ENCODE data around the gene HOXB3. TPM values are rescaled to one million over a fixed set of nuclear protein-coding genes. Genes with fewer than 3 reads are reported as not detected.

Gene HOXB3
- polyA plus RNA-seq, 1 donor, result 30.8 TPM

DNA sequence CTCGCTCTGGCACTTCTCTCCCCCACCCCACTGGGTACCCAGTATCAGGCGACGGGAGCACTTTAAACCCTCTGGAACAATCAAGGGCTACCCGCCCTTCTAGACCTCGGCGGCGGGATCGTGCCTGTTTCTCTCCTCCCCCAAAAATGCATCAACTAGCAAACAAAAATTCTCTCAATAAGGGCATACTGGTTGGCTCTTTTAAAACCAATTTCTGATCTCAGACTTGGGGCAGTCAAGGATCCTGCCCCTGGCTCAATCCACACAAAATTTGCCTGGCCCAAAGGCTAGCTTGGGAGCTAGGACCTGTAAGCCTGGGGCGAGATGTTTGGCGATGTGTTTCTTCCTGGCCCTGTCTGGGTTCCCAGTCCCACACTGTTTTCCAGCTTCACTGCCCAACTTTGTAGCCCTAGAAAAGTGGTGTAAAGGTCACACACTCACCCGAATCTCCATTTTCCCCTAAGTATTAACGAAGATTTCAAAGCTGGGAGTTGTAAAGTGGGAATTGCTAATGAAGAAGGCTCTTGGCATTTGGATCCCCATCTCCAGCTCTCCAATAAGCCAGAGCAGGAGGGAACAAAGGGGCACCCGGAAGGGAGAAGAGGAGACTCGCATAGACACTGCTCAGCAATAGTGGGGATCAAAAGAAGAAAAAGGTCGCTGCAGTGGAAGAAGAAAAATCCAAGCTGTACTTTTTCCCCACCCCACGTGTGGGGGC, 30.8 kb downstream of the HOXB3 start:
- H3K36me3 ChIP-seq (ENCODE audit: control insufficient read depth, insufficient read depth, low read length), result peaks cover 7% of the 10 kb centered on the region
- H3K4me1 ChIP-seq (ENCODE audit: control insufficient read depth, insufficient read depth, low read length), result peaks cover 28% of the 10 kb centered on the region
- no peak for DNase-seq
- H3K9me3 ChIP-seq (ENCODE audit: control insufficient read depth, low read depth, low read length), result peaks cover 4% of the 10 kb centered on the region
- peaks cover 74% of the 10 kb centered on the region for H3K27me3 ChIP-seq (ENCODE audit: control insufficient read depth, insufficient read depth, low read length)
- whole genome bisulfite sequencing (ENCODE audit: insufficient coverage, low lambda C conversion rate), result no CpG with 5 or more reads among the region's 16 CpGs
- peak overlapping the region; percentile 65 for H3K27ac ChIP-seq (ENCODE audit: low read length)
- no peak overlapping the region for H3K4me3 ChIP-seq (ENCODE audit: low read length)

DNA sequence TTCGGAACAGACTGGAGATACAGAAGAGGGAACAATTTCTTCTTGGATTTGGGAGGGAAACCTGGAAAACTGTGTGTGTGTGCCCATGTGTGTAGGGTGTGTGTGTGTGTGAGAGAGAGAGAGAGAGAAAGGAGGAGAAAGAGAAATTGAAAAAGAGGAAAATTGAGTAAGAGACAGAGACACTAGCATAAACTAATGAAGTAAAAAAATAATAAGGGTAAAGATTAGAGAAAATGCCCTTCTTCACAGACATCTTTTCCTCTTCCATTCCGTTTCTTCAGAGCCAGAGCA, 31.3 kb downstream of the HOXB3 start:
- Histone ChIP-seq H3K4me1 (ENCODE audit: control insufficient read depth, insufficient read depth, low read length) (peaks cover 26% of the 10 kb centered on the region), H3K36me3 (ENCODE audit: control insufficient read depth, insufficient read depth, low read length) (peaks cover 7% of the 10 kb centered on the region), H3K27ac (ENCODE audit: low read length) (peak overlapping the region; percentile 65), H3K9me3 (ENCODE audit: control insufficient read depth, low read depth, low read length) (peaks cover 4% of the 10 kb centered on the region), H3K27me3 (ENCODE audit: control insufficient read depth, insufficient read depth, low read length) (peaks cover 76% of the 10 kb centered on the region), H3K4me3 (ENCODE audit: low read length) (no peak overlapping the region)
- WGBS (ENCODE audit: insufficient coverage, low lambda C conversion rate), result 100% methylated on average over 1 of the region's 2 CpGs
- DNase-seq, result no peak

GRCh38 chr17:48558057-48558830, 31.8 kb downstream of the HOXB3 start:
- no peak overlapping the region for H3K4me3 ChIP-seq (ENCODE audit: low read length)
- H3K27me3 ChIP-seq (ENCODE audit: control insufficient read depth, insufficient read depth, low read length), result peaks cover 73% of the 10 kb centered on the region
- peaks cover 4% of the 10 kb centered on the region for H3K9me3 ChIP-seq (ENCODE audit: control insufficient read depth, low read depth, low read length)
- H3K4me1 ChIP-seq (ENCODE audit: control insufficient read depth, insufficient read depth, low read length), result peaks cover 20% of the 10 kb centered on the region
- H3K27ac ChIP-seq (ENCODE audit: low read length), result peak overlapping the region; percentile 65
- DNase-seq, result no peak
- WGBS (ENCODE audit: insufficient coverage, low lambda C conversion rate), result no CpG with 5 or more reads among the region's 13 CpGs
- H3K36me3 ChIP-seq (ENCODE audit: control insufficient read depth, insufficient read depth, low read length), result peaks cover 7% of the 10 kb centered on the region

GRCh38 chr17:48556576-48557401, 33.3 kb downstream of the HOXB3 start:
- peak overlapping the region; percentile 65 for H3K27ac ChIP-seq (ENCODE audit: low read length)
- H3K4me3 ChIP-seq (ENCODE audit: low read length), result no peak overlapping the region
- H3K27me3 ChIP-seq (ENCODE audit: control insufficient read depth, insufficient read depth, low read length), result peaks cover 71% of the 10 kb centered on the region
- H3K4me1 ChIP-seq (ENCODE audit: control insufficient read depth, insufficient read depth, low read length), result peaks cover 23% of the 10 kb centered on the region
- H3K9me3 ChIP-seq (ENCODE audit: control insufficient read depth, low read depth, low read length), result peaks cover 4% of the 10 kb centered on the region
- peaks cover 9% of the 10 kb centered on the region for H3K36me3 ChIP-seq (ENCODE audit: control insufficient read depth, insufficient read depth, low read length)
- DNase-seq, result no peak
- 100% methylated on average over 1 of the region's 7 CpGs for WGBS (ENCODE audit: insufficient coverage, low lambda C conversion rate)

DNA sequence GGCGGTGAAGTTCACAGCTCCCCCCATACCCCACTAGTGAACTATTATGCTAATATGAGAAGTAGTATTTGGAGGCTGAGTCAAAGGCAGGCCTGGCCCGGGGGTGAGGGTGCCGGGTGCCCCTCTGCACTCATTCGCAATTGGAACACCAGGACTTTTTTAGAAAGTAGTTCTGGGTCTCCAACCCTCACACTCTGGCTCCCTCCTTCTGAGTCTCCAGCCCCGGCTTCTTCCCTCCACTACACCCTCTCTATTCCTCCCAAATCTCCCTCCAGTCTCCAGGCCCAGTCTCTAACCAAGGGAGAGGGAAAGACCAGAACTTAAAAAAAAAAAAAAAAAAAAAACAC, 33.8 kb downstream of the HOXB3 start:
- WGBS (ENCODE audit: insufficient coverage, low lambda C conversion rate), result no CpG with 5 or more reads among the region's 5 CpGs
- H3K4me3 ChIP-seq (ENCODE audit: low read length), result no peak overlapping the region
- H3K4me1 ChIP-seq (ENCODE audit: control insufficient read depth, insufficient read depth, low read length), result peaks cover 20% of the 10 kb centered on the region
- H3K27ac ChIP-seq (ENCODE audit: low read length), result peak overlapping the region; percentile 65
- peaks cover 73% of the 10 kb centered on the region for H3K27me3 ChIP-seq (ENCODE audit: control insufficient read depth, insufficient read depth, low read length)
- peaks cover 5% of the 10 kb centered on the region for H3K36me3 ChIP-seq (ENCODE audit: control insufficient read depth, insufficient read depth, low read length)
- no peak for DNase-seq
- H3K9me3 ChIP-seq (ENCODE audit: control insufficient read depth, low read depth, low read length), result peaks cover 4% of the 10 kb centered on the region

GRCh38 chr17:48555258-48556228, 34.5 kb downstream of the HOXB3 start:
- peaks cover 7% of the 10 kb centered on the region for H3K36me3 ChIP-seq (ENCODE audit: control insufficient read depth, insufficient read depth, low read length)
- peaks cover 6% of the 10 kb centered on the region for H3K9me3 ChIP-seq (ENCODE audit: control insufficient read depth, low read depth, low read length)
- H3K27ac ChIP-seq (ENCODE audit: low read length), result peak overlapping the region; percentile 65
- H3K27me3 ChIP-seq (ENCODE audit: control insufficient read depth, insufficient read depth, low read length), result peaks cover 75% of the 10 kb centered on the region
- no CpG with 5 or more reads among the region's 36 CpGs for whole genome bisulfite sequencing (ENCODE audit: insufficient coverage, low lambda C conversion rate)
- peak; percentile 75 to 84 for DNase-seq
- H3K4me3 ChIP-seq (ENCODE audit: low read length), result peak overlapping the region; percentile 19
- H3K4me1 ChIP-seq (ENCODE audit: control insufficient read depth, insufficient read depth, low read length), result peaks cover 19% of the 10 kb centered on the region

GRCh38 chr17:48554412-48555257, 35.4 kb downstream of the HOXB3 start:
- DNase-seq, result peak in 1 of 2 donors; percentile 26
- Histone ChIP-seq H3K27ac (ENCODE audit: low read length) (peak overlapping the region; percentile 53), H3K9me3 (ENCODE audit: control insufficient read depth, low read depth, low read length) (peaks cover 9% of the 10 kb centered on the region), H3K27me3 (ENCODE audit: control insufficient read depth, insufficient read depth, low read length) (peaks cover 84% of the 10 kb centered on the region), H3K36me3 (ENCODE audit: control insufficient read depth, insufficient read depth, low read length) (peaks cover 12% of the 10 kb centered on the region), H3K4me1 (ENCODE audit: control insufficient read depth, insufficient read depth, low read length) (peaks cover 15% of the 10 kb centered on the region), H3K4me3 (ENCODE audit: low read length) (peak overlapping the region; percentile 19)
- WGBS (ENCODE audit: insufficient coverage, low lambda C conversion rate), result 0% methylated on average over 3 of the region's 44 CpGs

GRCh38 chr17:48553826-48554225, 36.2 kb downstream of the HOXB3 start:
- H3K4me3 ChIP-seq (ENCODE audit: low read length), result peak overlapping the region; percentile 19
- WGBS (ENCODE audit: insufficient coverage, low lambda C conversion rate), result no CpG with 5 or more reads among the region's 1 CpG
- peaks cover 9% of the 10 kb centered on the region for H3K9me3 ChIP-seq (ENCODE audit: control insufficient read depth, low read depth, low read length)
- peaks cover 15% of the 10 kb centered on the region for H3K4me1 ChIP-seq (ENCODE audit: control insufficient read depth, insufficient read depth, low read length)
- DNase-seq, result peak in 1 of 2 donors; percentile 7
- peaks cover 14% of the 10 kb centered on the region for H3K36me3 ChIP-seq (ENCODE audit: control insufficient read depth, insufficient read depth, low read length)
- peak overlapping the region; percentile 53 for H3K27ac ChIP-seq (ENCODE audit: low read length)
- peaks cover 81% of the 10 kb centered on the region for H3K27me3 ChIP-seq (ENCODE audit: control insufficient read depth, insufficient read depth, low read length)

GRCh38 chr17:48553190-48553547, 36.9 kb downstream of the HOXB3 start:
- DNase-seq, result peak in 1 of 2 donors; percentile 2
- peaks cover 9% of the 10 kb centered on the region for H3K9me3 ChIP-seq (ENCODE audit: control insufficient read depth, low read depth, low read length)
- H3K27me3 ChIP-seq (ENCODE audit: control insufficient read depth, insufficient read depth, low read length), result peaks cover 80% of the 10 kb centered on the region
- WGBS (ENCODE audit: insufficient coverage, low lambda C conversion rate), result 57% methylated on average over 1 of the region's 5 CpGs
- no peak overlapping the region for H3K4me3 ChIP-seq (ENCODE audit: low read length)
- peaks cover 14% of the 10 kb centered on the region for H3K36me3 ChIP-seq (ENCODE audit: control insufficient read depth, insufficient read depth, low read length)
- peak overlapping the region; percentile 71 for H3K27ac ChIP-seq (ENCODE audit: low read length)
- H3K4me1 ChIP-seq (ENCODE audit: control insufficient read depth, insufficient read depth, low read length), result peaks cover 15% of the 10 kb centered on the region

Data from large intestine (tissue), 3 donors.